Activated CD4-positive, CD25-positive, alpha-beta regulatory T cell treated with anti-CD3 and anti-CD28 coated beads, Interleukin-2, amount 50 U/mL, for 72 hours (primary cell): ENCODE results near the gene N4BP3.
"Not testable (repeated sequence)": the region's sequence is repeated elsewhere in the genome, so short reads cannot be mapped to it uniquely, and the experiment has no call there.

Experiments used
- DNase-seq: peaks from one replicate; pipeline ENCODE4 v3.0.0; 2021

Gene N4BP3

GRCh38 chr5:178123094-178123965 lies 10.0 kb downstream of the N4BP3 start:
- no peak for DNase-seq

- DNase-seq = no peak
Observed at GRCh38 chr5:178123966-178124925, 10.9 kb downstream of the N4BP3 start.

DNA sequence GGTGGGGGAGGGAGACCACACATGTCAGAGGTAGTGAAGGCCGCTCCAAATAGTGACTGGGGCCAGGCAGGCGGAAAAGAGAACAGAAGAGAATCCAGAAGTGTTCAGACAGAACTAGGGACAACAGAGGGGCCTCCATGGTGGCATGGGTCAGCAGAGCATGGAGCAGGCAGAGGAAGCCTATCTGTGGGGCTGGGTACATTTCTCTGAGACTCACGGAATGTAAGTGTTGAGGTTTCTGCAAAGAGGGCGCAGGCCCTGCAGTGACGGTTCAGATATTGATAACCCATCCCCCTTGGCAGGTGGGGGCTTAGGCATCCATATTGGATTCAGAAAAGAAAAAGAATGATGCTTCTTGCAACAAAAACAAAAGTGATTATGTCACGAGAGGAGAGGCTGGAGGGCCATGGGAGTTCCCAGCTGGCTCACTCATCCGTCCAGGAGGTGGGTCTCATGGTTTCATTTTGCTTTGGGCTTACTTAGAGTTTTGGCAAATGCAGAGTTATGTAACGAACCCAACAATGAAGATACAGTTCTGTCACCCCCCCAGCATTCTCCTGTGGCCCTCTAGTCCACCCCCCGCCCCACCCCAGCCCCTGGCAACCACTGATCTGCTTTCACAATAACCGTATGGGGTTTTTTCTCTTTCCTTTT lies 12.0 kb downstream of the N4BP3 start:
- DNase-seq = no peak

- DNase-seq = no peak
Observed at GRCh38 chr5:178126556-178126955, 13.2 kb downstream of the N4BP3 start.

DNA sequence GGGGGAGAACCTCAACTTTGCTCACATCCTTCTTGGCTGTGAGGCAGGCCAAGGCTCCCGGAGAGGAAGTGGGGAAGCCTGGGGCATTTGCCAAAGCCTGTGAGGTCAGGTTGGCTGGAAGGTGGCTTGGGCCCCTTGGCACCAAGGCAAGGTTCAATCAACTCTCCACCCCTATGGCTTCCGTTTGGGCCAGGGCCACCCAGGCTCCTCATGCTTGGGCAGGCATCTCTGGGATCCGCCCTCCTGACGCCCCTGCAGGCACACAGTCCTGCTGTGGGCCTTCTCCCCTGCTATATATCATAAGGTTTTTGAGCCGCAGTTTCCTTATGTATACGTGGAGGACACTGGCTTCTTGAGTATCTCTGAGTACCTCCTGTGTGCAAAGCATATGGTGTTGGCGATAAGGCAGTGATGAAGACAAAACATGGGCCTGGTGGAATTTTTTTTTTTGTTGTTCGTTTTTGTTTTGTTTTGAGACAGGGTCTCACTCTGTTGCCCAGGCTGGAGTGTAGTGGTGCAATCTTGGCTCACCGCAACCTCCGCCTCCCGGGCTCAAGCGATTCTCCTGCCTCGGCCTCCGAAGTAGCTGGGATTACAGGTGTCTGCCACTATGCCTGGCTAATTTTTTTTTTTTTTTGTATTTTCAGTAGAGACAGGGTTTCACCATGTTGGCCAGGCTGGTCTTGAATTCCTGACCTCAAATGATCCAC lies 14.1 kb downstream of the N4BP3 start:
- not testable (repeated sequence) for DNase-seq

GRCh38 chr5:178129296-178129695 lies 16.0 kb downstream of the N4BP3 start:
- DNase-seq = no peak

DNA sequence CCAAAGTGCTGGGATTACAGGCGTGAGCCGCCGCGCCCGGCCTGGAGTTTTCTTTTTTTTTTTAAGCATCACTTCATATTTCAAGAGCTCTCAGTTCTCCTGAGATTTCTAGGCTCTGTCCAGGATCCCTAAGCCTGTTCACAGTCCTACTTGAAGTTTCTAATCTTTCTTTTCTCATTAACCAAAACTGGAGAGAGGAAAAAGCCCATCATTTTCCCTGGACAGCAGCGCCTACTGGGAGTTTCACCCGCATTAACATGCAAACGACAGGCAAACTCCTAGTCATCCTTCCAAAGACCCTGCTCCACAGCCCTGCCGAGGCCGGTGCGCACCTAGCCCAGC lies 16.9 kb downstream of the N4BP3 start:
- DNase-seq = not testable (repeated sequence)

DNA sequence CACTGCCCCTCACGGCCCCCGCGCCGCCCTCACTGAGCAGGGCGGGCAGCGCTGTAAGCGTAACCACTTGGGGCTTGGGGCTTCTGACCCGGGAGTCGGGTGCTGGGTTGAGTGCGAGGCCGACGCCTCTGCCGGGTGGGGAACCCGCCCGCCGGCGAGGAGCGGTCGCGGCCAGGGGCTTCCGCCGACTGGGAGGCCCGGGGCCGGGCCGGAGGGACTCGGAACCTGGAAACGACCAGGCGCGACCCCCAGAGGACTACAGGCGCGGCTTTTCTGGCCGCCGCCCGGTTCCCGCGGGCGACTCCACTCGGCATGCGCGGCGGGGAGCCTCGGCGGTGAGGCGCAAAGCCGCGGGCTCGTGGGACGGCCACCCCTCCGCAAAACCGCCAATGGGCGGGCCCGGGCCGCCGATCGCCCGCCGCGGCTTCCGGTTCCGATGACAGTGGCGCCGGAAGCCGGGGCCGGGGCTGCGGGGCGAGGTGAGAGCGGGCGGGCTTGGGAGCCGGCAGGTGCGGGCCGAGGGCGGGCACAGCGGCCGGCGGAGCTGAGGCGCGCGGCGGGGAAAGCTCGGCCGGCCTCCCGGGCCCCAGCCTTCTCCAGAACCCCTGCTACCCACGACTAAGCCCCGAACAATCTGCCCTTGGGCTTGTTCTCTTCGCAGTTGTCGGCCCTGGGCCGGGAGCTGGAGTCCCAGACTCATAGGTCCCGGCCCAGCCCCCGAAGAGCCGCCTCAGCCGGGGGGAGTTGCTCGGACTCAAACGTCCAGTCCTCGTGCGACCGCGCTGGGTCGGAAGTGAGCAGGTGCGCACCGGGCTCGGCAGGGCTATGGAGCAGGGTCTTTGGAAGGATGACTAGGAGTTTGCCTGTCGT lies 17.5 kb downstream of the N4BP3 start, which contains the start of gene RMND5B:
Gene RMND5B, plus strand, starts transcription at position 439 of the 870 bp plus-strand sequence. CDS start 7,106 bp downstream, outside the sequence.
- peak; percentile 90 for DNase-seq

- no peak for DNase-seq
Observed at GRCh38 chr5:178131446-178131996, 18.2 kb downstream of the N4BP3 start.

GRCh38 chr5:178136990-178137389 lies 23.7 kb downstream of the N4BP3 start:
- no peak for DNase-seq

DNA sequence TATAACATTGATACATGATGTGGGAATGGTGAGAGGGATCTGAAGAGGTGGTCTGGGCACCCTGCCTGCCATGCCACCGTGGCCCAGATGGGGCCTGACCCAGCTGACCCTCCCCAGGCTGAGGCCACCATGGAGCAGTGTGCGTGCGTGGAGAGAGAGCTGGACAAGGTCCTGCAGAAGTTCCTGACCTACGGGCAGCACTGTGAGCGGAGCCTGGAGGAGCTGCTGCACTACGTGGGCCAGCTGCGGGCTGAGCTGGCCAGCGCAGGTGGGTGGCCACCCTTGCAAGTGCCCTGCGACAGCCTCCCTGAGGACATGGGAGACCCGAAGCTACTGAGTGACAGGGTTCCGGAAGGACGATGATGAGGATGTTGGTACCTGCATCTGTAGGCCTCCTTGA lies 24.7 kb downstream of the N4BP3 start:
- DNase-seq = no peak

GRCh38 chr5:178141550-178141949 lies 28.2 kb downstream of the N4BP3 start:
- DNase-seq = no peak

DNA sequence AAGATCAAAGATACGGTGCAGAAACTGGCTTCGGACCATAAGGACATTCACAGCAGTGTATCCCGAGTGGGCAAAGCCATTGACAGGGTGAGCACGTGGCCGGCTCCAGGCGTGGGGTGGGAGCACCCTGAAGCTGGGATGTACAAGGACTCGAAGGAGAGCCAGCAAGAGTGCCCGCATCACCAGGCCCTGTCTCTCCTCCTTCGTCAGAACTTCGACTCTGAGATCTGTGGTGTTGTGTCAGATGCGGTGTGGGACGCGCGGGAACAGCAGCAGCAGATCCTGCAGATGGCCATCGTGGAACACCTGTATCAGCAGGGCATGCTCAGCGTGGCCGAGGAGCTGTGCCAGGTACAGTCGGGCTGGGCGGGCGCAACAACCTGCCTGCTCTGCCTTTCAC lies 29.3 kb downstream of the N4BP3 start:
- DNase-seq = no peak

GRCh38 chr5:178143246-178143645 lies 29.9 kb downstream of the N4BP3 start:
- no peak for DNase-seq

DNA sequence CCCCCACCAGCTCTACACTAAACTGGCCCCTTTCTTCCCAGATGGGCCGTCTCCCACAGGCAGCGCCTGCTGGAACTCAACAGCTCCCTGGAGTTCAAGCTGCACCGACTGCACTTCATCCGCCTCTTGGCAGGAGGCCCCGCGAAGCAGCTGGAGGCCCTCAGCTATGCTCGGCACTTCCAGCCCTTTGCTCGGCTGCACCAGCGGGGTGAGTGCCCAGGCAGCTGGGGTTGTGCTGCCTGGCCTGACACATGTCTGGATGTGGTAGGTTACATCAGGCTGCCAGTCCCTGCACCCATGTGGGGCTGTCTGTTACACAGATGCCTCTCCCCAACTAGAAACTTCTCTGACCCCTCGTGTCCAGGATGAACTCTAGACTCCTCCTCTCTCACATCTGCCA lies 30.6 kb downstream of the N4BP3 start:
- no peak for DNase-seq

DNA sequence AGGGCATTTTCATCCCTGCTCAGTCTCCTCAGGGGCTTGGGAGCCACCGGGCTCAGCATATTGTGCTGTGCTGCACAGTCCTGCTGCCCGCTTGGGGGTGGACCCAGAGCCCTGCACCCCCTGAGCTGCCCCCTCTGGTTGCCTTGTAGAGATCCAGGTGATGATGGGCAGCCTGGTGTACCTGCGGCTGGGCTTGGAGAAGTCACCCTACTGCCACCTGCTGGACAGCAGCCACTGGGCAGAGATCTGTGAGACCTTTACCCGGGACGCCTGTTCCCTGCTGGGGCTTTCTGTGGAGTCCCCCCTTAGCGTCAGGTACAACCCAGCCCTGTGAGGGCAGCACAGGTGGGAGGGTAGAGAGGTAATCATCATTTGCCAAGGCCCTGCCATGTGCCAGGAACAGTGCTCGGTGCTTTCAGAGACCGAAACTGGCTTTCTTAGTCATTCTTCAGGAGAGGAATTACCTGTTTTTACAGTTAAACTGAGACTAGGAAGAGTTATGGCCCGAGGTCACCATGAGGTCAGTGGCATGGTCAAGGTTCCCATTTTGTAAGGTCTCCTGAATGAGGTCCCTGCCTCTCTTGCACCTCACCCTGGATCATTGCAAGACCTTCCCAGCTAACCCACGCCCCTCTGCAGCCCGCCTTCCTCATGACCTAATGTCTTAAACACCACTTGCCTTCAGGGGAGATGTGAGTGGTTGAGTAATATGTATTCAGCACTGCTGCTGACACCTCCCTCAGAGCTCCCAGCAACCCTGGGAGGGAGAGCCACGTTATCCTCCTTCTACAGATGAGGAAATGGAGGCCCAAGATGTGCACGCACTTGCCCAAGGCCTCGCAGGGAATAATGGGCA lies 32.9 kb downstream of the N4BP3 start:
- peak; percentile 70 for DNase-seq

DNA sequence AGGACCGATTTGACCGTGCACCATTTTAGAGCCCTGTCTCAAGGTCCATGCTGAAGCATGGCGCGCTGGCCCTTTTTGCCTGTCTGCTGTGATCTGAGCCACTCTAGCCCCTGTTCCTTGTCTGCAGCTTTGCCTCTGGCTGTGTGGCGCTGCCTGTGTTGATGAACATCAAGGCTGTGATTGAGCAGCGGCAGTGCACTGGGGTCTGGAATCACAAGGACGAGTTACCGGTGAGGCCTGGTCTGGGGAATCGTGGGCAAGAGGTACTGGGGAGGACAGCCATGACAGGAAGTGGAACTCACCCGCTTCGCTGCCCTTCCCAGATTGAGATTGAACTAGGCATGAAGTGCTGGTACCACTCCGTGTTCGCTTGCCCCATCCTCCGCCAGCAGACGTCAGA lies 34.1 kb downstream of the N4BP3 start:
- DNase-seq = no peak

DNA sequence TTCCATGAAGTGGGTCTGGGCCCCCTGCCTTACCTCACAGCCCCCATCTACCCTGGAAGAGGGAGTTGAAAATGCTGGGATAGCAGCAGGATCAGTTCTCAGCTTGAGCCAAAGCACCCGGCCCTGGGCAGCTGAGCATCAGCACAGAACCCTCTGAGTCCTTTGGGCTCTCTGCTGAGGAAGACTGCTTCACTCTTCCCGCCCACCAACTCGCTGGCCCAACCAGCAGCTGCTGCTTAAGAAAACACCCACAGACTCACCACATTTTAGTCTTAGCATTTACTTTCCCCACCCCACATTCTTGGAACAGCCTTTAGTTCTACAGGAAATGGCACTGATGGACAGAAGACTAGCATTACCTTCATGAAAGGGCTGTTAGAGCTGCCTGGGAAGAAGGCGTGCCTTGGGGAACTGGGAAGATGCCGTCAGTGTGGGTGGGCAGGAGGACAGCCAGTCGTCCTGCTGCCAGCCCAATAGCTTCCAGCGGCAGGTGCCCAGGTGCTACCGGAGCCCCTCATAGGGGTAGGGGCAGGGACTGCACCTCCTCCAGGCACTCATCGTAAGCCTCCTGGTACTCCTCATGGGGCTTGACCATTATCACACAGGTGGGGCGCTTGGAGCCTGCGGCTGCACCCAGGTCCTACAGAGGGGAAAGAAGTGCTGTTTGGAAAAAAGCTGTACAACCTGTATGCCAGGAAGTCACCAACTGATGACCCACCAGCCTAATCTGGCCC lies 36.0 kb downstream of the N4BP3 start:
- no peak for DNase-seq

DNA sequence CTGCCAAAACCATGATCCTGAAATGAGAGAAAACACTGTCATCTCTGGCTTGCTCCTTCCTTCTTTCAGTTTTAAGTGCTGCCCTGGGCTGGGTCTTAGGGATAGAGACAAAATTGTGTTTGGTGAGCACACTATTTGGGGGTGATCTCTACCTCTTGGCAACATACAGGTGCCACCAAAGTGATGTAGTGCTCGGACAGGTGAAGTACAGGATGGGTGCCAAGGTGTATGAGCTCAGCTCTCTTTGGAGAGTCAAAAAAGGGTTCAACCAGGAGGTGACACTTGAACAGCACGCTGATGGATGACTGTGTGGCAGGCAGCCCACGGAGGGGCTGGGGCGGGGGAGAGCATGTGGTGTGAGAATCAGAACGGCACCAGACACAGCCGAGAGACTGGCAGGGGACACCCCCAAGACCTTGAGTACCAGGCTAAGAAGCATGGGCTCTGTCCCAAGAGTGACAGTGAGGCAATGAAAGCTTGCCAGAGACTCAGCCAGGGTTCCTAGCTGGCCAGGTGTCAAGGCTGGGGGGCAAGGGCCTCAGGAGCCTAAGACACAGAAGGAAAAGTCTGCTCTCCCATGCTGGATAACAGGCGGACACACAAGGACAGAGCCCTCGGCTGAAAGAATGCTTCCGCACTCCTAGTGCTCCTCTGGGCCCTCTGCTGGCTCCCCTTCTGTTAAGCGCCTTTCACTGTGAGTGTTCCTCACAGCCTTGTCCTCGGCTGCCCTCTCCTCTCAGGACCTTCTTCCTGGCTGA lies 37.8 kb downstream of the N4BP3 start:
- no peak for DNase-seq
